ENCODE data around the gene PPP1R18.
"Not testable (repeated sequence)": the region's sequence is repeated elsewhere in the genome, so short reads cannot be mapped to it uniquely, and the experiment has no call there.

Gene PPP1R18

DNA sequence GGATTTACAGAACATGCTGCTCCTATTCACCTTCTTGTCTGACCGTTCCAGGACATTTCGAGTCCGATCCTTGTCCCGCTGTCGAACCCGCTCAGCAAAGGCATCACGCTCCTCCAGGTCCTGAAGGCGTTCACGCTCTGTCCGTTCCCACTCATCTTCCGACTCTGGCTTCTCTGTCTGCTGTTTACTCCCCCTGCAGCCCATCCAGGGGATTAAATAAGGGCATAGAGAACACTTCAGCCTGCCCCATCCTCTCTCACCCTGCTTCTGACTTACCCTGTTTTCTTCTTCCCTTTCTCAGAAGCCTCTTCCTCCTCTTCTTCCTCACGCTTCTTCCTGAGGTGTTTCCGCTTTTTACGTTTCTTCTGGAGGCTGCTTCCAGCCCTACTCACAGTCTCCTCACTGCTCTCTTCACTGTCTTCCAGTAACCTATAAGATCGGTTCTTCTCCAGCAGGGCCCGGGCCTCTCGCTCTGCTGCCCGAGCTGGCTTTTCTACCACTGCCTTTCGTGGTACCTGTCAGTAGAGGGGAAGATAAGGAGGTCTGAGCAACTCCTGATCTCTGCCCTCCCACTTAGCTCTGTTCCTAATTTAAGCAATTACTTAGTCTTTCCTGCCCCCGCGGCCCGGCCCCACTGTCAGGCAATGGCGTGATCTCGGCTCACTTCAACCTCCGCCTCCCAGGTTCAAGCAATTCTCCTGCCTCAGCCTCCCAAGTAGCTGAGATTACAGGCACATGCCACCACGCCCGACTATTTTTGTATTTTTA is 15.5 kb downstream of the PPP1R18 start:
- no peaks in the 10 kb centered on the region for H3K9me3 Mint-ChIP-seq
- peak overlapping the region; percentile 85 for H3K4me3 Mint-ChIP-seq
- H3K36me3 Mint-ChIP-seq = peaks cover 77% of the 10 kb centered on the region
- DNase-seq (ENCODE audit: low spot score in 2 of 2) (no peak), ATAC-seq (no peak)
- peaks cover 32% of the 10 kb centered on the region for H3K4me1 Mint-ChIP-seq
- peak overlapping the region; percentile 89 for H3K27ac Mint-ChIP-seq

DNA sequence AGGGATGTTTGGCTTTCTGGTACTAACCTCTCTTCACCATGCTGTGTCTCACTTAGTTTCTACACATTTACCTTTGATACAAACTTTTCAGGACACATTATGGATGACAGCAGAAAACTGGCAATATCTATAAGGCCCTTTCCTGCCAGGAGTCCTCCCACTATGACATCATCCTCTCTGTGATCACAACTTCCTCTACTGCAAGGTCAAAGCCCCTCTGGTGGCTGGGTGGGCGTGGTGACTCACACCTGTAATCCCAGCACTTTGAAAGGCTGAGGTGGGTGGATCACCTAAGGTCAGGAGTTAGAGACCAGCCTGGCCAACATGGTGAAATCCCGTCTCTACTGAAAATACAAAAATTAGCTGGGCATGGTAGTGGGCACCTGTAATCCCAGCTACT is 20.1 kb downstream of the PPP1R18 start:
- ATAC-seq = peak; percentile 87
- H3K4me1 Mint-ChIP-seq = peaks cover 25% of the 10 kb centered on the region
- H3K36me3 Mint-ChIP-seq = peaks cover 97% of the 10 kb centered on the region
- H3K4me3 Mint-ChIP-seq; H3K9me3 Mint-ChIP-seq; DNase-seq (ENCODE audit: low spot score in 2 of 2): not testable (repeated sequence)
- peak overlapping the region; percentile 72 for H3K27ac Mint-ChIP-seq

DNA sequence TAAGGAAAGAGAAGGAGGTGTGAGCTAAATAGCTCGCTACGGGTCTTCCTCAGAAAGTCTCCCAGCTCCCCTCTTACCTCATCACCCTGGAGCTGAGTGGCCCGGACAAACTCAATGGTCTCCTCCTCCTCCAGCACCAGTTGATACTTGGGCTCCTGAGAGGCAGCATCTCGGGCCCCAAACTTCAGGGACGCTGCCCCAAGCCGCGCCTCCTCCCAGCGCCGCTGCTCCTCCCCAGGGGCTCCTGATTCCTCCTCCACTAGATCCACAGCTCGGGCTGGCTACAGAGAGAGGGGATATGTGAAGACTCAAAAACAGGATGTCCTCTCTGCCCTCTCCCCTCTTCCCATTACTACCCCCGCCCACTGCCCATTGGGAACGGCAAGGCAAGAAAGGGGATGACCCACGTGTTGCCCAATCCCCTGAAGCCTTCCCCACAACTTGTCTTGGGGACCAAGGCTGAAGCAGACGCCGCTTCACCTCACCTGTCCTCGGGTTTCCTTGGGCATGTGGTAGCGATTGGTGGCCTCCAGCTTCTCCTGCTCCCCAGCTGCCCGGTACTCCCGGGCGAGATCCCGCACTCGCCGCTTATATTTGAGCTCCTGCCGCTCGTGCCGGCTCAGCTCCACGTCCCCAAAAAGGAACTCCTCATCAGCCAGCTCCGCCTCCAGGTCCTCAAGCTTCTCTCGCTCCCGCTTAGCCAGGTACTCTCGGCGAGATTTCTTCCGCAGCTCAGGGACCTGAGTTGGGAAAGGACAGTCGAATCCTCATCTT is 21.3 kb downstream of the PPP1R18 start:
- ATAC-seq = no peak
- Mint-ChIP-seq H3K27ac (peak overlapping the region; percentile 72), H3K36me3 (peaks cover 97% of the 10 kb centered on the region)

DNA sequence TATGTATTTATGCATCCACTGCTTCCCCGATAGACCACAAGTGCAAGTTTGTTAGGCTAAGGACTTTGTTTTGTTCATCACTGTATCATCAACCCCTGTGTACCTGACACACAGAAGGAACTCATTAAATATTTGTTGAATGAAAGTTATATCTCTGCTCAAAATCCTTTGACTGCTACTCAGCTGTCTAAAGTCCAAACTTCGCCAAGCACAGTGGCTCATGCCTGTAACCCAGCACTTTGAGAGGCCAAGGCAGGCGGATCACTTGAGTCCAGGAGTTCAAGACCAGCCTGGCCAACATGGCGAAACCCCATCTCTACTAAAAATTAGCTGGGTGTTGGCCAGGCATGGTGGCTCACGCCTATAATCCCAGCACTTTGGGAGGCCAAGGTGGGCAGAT is 28.5 kb downstream of the PPP1R18 start:
- peaks cover 99% of the 10 kb centered on the region for H3K36me3 Mint-ChIP-seq
- H3K27ac Mint-ChIP-seq = peak overlapping the region; percentile 14
- not testable (repeated sequence) for H3K4me3 Mint-ChIP-seq; ATAC-seq; H3K4me1 Mint-ChIP-seq; H3K9me3 Mint-ChIP-seq; DNase-seq (ENCODE audit: low spot score in 2 of 2)

More for the DNA sequence above, 21.3 kb downstream of the PPP1R18 start:
- Mint-ChIP-seq H3K9me3 (no peaks in the 10 kb centered on the region), H3K4me3 (no peak overlapping the region), H3K4me1 (peaks cover 14% of the 10 kb centered on the region)
- no peak for DNase-seq (ENCODE audit: low spot score in 2 of 2)

DNA sequence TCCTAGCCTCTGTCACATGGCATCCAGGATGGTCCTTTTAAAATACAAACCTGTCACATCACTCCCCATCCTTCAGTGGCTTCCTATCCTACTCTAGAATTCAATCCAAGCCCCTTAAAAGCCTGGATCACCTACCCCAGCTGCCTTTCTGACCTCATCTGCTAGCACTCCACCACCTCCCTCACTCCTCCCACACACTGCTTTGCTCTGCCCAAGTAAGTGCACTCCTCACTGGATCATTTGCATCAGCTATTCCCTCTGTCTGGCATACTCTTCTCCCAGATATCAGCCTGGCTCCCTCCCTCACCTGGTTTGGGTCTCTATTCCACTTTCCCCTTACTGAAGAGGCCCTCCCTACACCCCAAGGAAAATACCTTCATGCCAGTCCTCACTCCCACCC is 29.0 kb downstream of the PPP1R18 start:
- Mint-ChIP-seq H3K4me3 (no peak overlapping the region), H3K27ac (peak overlapping the region; percentile 14), H3K36me3 (peaks cover 99% of the 10 kb centered on the region), H3K4me1 (no peaks in the 10 kb centered on the region), H3K9me3 (no peaks in the 10 kb centered on the region)
- no peak for DNase-seq (ENCODE audit: low spot score in 2 of 2)
- ATAC-seq = no peak

DNA sequence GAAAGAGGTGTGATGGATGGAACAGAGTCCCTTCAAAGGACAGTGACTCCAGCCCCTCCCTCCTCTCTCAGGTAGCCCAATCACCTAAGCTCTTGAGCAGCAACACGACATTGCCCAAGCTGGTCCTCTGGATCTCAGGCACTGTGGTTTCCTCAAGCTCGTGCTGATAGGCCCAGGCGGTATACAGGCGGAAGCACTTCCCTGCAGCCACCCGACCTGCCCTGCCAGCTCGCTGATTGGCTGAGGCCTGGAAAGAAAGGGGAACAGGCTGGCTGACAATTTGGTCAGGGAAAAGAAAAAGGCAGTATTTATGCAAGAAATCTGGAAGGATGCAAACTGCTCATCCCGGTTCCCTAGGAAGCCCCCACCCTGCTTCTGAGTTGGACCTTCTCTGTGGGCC is 29.9 kb downstream of the PPP1R18 start:
- H3K36me3 Mint-ChIP-seq = peaks cover 99% of the 10 kb centered on the region
- no peaks in the 10 kb centered on the region for H3K4me1 Mint-ChIP-seq
- ATAC-seq = no peak
- DNase-seq (ENCODE audit: low spot score in 2 of 2) = no peak
- no peak overlapping the region for H3K4me3 Mint-ChIP-seq
- no peaks in the 10 kb centered on the region for H3K9me3 Mint-ChIP-seq
- peak overlapping the region; percentile 14 for H3K27ac Mint-ChIP-seq

DNA sequence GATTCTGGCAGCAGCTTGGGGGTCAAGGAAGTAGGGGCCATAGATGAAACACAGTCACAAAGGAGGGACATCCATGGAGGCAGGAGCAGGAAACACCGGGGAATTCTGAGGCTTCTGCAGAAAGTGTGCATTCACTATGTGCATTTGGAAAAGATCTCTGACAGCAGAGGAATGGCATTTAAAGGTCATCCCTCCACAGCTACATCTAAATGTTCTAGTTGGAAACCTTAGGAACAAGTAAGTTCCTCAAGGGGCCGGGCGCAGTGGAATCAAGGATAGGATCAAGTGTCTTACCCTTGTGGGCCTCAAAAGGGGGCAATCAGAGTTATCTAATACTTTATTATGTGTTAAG is 30.7 kb downstream of the PPP1R18 start:
- ATAC-seq (no peak), DNase-seq (ENCODE audit: low spot score in 2 of 2) (no peak)
- Mint-ChIP-seq H3K27ac (no peak overlapping the region), H3K36me3 (peaks cover 99% of the 10 kb centered on the region), H3K4me1 (no peaks in the 10 kb centered on the region), H3K9me3 (no peaks in the 10 kb centered on the region), H3K4me3 (no peak overlapping the region)

DNA sequence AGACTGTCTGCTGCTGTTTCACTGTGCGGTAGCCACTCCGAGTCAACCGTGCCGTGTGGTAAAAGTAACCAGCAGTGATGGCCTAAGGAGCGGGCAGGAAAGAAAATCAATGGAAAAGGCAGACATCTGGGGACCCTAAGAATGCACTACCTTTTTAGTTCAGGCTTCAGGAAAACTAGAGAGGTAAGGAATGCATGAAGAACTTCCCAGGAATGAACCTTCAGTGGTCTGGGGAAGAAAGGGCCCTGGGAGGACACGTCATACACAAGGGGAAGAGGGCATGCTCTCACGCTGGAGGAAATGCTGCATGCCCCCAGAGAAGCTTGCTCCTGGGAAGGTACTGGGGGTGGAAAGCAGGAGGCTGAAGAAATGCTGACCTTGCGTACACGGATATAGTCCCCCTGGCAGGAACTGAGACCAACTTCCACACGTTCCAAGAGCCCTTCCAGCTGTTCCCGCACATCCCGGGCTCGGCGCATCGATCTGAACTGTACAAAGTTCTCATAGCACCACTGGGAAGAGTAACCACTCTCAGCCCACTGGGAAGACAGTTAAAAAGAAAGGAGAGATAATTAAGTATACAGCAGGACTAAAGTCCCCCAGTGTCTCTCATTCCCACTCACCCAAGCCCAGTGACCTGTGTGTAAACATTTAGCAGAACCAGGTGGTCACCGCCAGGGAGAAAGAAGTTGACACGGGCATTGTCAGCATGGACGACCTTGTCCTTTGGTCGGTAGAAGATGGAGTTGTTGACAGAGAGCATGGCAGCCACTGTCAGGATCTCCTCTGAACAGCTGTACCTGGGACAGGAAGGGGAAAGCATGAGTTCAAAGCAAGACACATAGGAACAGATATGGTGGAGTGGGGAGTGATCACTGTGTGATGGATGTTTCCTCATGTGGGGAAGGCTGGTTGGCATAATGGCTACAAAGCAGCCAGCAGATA is 31.4 kb downstream of the PPP1R18 start:
- no peaks in the 10 kb centered on the region for H3K4me1 Mint-ChIP-seq
- DNase-seq (ENCODE audit: low spot score in 2 of 2) (no peak), ATAC-seq (no peak)
- H3K9me3 Mint-ChIP-seq = no peaks in the 10 kb centered on the region
- H3K36me3 Mint-ChIP-seq = peaks cover 99% of the 10 kb centered on the region
- no peak overlapping the region for H3K4me3 Mint-ChIP-seq
- H3K27ac Mint-ChIP-seq = no peak overlapping the region

DNA sequence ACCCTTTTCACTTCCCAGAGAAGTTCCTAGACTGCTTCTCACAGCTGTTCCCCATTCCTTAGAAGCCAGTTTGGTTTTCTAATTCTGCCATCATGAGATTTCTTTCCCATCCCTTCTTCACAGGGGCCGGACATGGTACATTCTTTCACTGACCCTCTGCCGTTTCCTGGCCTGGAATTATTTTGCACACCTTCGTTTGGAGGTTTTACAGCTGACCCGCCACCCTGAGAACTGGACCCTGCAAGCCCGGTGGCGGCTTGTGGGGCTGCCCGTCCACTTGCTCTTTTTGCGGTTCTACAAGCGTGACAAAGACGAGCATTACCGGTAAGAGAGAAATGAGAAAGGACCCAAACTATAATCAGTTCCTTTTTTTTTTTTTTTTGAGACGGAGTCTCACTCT is 35.3 kb downstream of the PPP1R18 start:
- Mint-ChIP-seq H3K27ac (peak overlapping the region; percentile 32), H3K9me3 (no peaks in the 10 kb centered on the region), H3K36me3 (peaks cover 79% of the 10 kb centered on the region), H3K4me3 (no peak overlapping the region), H3K4me1 (peaks cover 11% of the 10 kb centered on the region)
- DNase-seq (ENCODE audit: low spot score in 2 of 2) (no peak), ATAC-seq (no peak)

DNA sequence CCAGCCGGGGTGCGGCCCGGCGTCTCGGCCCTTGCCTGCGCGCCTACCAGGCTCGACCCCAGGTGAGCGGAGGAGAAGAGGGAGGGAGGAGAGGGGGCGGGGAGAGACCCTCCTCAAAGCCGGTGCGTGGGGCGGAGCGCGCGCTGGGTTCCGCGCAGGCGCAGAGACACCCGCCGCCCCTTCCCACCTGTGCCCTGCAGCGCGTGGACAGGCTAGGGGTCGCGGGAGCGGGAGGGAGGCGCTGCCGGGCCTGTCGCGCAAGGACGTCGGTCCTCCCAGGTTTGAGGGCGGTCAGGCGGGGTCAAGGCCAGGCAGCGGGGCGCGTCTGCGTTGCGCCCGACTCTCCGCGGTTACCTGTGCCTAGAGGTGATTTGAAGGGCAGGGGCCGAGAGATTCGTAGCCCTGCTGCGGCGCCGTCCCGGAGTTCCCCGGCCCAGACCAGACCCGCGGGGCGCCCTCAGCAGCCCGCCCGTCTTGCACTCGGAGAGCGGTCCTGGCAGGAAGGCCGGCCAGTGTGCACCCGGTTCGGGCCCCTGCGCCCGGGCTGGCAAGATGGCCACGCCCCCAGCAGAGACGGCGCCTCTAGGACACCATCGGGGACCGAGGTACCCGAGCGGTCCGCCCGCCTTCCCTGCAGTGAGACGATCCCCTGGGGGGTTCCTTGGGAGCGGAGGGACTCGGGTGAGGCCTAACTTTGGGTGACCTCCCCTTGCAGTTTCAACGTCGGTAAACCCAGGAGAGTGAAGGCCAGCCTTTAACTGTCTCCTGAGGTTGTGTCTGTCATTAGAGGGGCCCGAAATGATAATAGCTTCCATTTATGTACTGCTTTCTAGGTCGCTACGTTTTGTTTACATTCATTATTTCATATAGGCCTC is 39.0 kb downstream of the PPP1R18 start:
- peaks cover 18% of the 10 kb centered on the region for H3K4me1 Mint-ChIP-seq

DNA sequence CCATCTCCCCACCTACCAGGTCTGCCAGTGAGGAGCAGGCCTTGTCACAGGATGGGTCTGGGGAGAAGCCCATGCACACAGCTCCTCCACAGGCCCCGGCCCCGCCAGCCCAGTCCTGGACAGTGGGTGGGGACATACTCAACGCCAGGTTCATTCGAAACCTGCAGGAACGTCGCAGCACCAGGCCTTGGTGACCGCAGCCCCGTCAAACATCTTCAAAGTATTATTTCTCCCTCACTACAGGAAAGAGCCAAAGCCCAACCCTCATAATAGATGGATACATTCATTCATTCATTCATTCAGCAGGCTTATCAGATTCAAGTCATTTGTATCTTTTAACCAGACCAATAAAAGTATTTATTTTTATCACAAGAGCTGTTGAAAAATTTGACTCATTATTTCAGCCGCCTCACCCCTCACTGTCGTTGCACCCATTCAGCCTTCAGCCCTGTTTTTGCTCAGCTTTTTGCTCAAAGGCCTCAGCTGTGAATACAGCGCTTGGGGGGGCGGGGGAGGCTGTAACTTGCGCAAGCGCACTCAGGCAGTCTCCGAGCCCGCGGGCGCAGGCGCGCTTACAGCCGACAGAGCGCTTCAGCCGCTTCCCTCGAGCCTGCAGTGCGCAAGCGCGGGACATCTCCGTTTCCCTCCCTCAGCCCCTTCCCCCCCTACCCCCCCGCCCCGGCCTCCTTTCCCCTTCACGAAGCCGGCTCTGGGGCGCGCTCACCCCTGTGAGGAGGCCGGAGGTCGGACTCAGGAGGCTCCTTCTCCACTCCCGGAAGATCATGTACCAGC is 39.8 kb downstream of the PPP1R18 start, which contains the start of gene C6orf136:
TSS of gene C6orf136 (plus strand) at position 684 of the 792 bp plus-strand sequence. CDS start at position 783, 99 bp downstream.
- H3K27ac Mint-ChIP-seq = peak within 1 kb of the TSS; percentile 89
- H3K4me1 Mint-ChIP-seq = peaks cover 18% of the 10 kb centered on the region
- ATAC-seq = peak; percentile 82
- peaks cover 55% of the 10 kb centered on the region for H3K36me3 Mint-ChIP-seq
- H3K9me3 Mint-ChIP-seq = no peaks in the 10 kb centered on the region
- peak; percentile 75 to 92 for DNase-seq (ENCODE audit: low spot score in 2 of 2)
- H3K4me3 Mint-ChIP-seq = peak within 1 kb of the TSS; percentile 75

More for the DNA sequence above, 39.0 kb downstream of the PPP1R18 start:
- Mint-ChIP-seq H3K9me3 (no peaks in the 10 kb centered on the region), H3K27ac (peak overlapping the region; percentile 89), H3K4me3 (peak overlapping the region; percentile 75), H3K36me3 (peaks cover 63% of the 10 kb centered on the region)
- ATAC-seq = peak; percentile 85
- DNase-seq (ENCODE audit: low spot score in 2 of 2) = peak; percentile 60 to 92

DNA sequence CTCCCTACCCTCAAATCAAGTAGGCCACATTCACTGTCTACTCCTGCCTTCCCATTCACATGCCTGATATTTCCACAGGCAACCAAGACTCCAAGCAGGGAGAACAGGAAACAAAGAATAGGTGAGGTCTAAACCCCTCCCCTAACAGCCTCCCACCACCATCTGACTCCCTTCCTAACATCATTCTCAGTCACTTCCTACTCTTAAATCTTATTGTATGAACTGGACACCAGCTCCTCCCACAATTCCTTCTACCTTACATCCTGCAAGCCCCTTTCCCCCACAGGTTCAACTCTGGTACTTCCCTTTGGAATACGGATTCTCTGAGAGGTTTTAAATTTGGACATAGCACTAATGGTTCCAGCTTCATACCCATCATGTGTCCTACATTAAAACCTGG is 40.5 kb downstream of the PPP1R18 start:
- ATAC-seq (no peak), DNase-seq (ENCODE audit: low spot score in 2 of 2) (no peak)
- H3K9me3 Mint-ChIP-seq = no peaks in the 10 kb centered on the region
- peak overlapping the region; percentile 75 for H3K4me3 Mint-ChIP-seq
- peaks cover 52% of the 10 kb centered on the region for H3K36me3 Mint-ChIP-seq
- peaks cover 21% of the 10 kb centered on the region for H3K4me1 Mint-ChIP-seq
- H3K27ac Mint-ChIP-seq = peak overlapping the region; percentile 89

DNA sequence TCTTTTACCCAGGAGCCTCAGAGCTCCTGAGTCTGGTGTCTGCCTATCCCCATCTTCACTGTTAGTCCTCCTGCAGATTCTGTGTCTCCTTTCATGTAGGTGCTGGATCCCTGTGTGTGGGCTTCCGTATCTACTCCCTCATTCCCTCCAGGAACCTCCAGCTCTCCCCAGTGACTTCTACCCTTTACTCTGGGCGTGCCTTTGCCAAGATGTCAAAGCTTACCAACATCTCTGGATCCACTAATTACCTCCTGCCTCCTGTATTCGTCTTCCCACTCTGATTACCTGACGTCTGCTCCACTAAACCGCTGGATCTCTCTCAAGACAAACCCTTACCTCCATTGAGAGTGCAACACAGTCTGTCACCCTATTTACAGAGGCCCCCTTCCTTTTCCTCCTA is 41.7 kb downstream of the PPP1R18 start:
- Mint-ChIP-seq H3K4me1 (peaks cover 23% of the 10 kb centered on the region), H3K4me3 (no peak overlapping the region), H3K36me3 (peaks cover 42% of the 10 kb centered on the region), H3K27ac (no peak overlapping the region), H3K9me3 (no peaks in the 10 kb centered on the region)
- ATAC-seq = no peak
- no peak for DNase-seq (ENCODE audit: low spot score in 2 of 2)

DNA sequence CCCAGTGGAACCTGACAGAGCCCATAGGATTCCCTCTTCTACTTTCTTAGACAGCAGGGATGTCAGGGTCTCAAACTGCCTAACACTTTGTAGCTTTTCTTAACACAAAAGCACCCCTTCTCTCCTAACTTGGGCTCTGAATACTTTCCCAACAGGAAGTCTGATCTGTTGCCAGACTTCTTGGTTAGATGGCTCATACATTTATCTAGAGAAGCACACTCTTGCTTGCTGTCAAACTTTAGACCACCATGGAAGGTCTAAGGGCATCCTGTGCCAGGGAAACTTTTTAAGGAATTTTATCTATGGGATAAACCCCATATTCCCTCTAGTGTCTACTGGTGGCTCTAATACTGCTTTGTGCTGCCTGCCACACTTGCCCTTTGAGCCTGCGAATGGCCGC is 42.8 kb downstream of the PPP1R18 start:
- DNase-seq (ENCODE audit: low spot score in 2 of 2) = no peak
- H3K4me3 Mint-ChIP-seq = no peak overlapping the region
- ATAC-seq = no peak
- H3K9me3 Mint-ChIP-seq = no peaks in the 10 kb centered on the region
- H3K36me3 Mint-ChIP-seq = peaks cover 38% of the 10 kb centered on the region
- peak overlapping the region; percentile 81 for H3K27ac Mint-ChIP-seq
- H3K4me1 Mint-ChIP-seq = peaks cover 23% of the 10 kb centered on the region

All from stimulated activated effector memory CD8-positive, alpha-beta T cell treated with anti-CD3 and anti-CD28 coated beads, Interleukin-12 subunit alpha, Interleukin-12 subunit beta, amount 100 ng/mL, for 72 hours (primary cell).